Middle frontal gyrus (tissue), 1 donor: ENCODE measurements around the gene CWC27.

Source experiments
- DNase-seq: peaks from one replicate; pipeline ENCODE4 v3.0.0-alpha.2; 2015; ENCODE audit warnings: low spot score; ENCODE audit errors: extremely low spot score

The CWC27 gene

DNA sequence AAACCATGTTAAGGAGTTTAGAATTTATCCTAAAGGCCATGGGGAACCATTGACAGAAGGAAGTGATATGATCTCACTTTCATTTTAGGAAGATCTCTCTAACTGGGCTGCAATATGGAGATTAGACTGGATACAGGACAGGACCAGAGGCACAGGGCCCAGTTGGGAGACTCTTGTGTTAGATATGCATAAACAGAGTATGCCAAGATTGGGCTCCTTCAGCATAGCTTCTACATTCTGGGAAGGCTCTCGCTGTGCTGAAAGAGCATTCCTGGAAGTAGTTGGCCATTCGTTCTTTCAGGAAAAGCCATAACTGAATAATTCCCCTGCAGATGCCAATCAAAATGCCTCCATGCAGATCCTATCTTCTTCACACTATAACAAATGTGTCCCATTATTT lies 204.5 kb downstream of the CWC27 start:
- DNase-seq = no peak

DNA sequence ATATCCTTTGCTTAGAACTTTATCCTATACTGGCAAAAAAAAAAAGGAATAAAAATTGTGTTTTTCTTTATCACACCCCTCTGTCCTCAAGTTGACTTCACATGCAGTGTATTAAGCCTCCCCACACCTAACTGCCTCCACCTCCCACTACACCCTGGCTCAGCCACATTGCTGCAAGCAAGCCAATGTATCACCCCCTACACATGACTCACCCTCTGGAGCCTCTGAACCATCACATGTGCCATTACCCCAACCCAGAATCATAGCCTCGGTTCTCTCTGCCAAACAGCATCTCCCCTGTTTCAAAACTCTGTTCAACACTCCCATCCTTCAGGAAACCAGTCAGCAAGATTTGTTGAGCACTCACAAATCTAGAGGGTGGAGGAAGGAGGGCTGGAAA lies 209.0 kb downstream of the CWC27 start:
- no peak for DNase-seq

DNA sequence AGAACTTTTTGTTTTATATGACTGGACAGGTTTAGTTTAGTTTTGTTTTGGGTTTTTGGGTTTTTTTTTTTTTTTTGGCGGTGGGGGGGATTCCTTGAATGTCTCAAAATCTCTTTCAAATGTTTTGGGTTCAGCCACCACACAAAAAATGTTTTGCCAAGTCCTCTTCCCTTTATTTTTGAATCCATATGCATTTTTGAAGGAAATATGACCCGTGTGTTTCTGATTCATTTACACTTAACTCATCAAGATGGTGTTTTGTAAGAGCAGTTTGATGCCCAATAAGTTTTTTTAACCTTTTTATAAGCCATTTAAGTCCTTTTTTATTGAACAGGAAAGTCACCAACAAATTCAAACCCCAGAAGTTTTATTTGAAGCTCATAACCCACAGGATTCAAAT lies 209.8 kb downstream of the CWC27 start:
- no peak for DNase-seq

DNA sequence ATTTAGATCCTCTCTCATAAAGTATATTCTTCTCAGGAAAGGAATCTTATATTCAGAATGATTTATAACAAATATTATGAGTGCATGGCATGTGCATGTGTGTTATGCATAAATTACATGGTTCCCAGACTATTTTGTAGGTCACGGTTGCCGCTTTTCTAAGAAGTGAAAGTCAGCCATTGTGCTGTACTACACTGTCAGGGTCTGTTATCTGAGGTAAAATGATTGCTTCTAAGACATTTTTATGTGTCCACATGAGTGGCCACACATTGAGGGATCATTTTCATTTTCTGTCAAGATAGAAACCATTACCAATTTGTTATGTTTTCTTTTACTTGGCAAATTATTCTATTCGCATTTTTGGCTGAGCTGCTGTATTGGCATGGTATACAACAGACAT lies 210.8 kb downstream of the CWC27 start:
- DNase-seq = no peak

GRCh38 chr5:64980176-64980575 lies 211.4 kb downstream of the CWC27 start:
- no peak for DNase-seq

DNA sequence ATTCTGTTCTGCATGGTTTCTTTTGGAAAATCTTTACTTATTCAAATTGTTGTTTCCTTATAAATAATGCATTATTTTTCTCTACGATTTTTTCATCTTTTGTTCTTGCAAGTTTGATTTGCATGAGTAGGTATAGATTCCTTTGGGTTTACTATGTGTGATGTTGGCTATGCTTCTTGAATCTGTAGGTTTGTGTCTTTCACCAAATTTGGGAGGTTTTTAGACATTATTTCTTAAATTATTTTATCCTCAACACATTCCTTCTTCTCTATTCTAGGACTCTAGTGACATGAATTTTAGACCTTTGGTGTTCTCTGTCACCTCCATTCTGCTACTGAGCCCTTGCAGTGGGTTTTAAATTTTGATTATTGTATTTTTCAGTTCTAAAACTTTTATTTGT lies 219.0 kb downstream of the CWC27 start:
- no peak for DNase-seq

GRCh38 chr5:65009207-65009606 lies 240.5 kb downstream of the CWC27 start:
- DNase-seq = no peak

- DNase-seq = no peak
Measured at GRCh38 chr5:65010841-65011240, 242.1 kb downstream of the CWC27 start.

DNA sequence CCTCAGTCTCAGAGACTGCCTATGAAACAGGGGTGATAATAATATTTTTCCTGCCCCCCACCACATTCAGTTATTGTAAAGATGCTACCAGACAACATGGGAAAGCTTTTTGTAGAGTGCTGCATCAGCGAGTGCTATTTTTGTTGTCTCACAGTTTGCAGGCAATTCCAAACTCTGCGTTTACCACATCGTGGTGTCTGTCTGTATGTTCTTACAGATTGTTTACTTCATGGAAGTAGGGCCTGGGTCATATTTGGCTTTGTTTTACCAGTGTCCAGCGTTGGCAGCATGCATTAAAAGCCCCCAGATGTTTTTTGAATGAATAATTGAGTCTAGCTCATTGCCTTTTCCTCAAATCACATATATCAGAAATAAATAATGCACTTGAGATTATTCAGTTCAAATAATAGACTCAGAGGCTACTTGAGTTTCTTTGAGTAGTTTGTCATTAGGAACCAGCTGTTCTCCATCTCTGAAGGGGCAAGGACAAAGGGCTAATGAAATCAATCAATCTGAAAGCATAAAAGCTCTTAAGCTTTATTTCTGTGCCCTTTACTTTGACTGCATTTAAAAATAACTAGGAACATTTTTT lies 243.7 kb downstream of the CWC27 start:
- DNase-seq = no peak

GRCh38 chr5:65013166-65013565 lies 244.4 kb downstream of the CWC27 start:
- no peak for DNase-seq

- no peak for DNase-seq
Measured at GRCh38 chr5:65014769-65015168, 246.0 kb downstream of the CWC27 start.

- no peak for DNase-seq
Measured at GRCh38 chr5:65015767-65016166, 247.0 kb downstream of the CWC27 start.

GRCh38 chr5:65017636-65018035 lies 248.9 kb downstream of the CWC27 start:
- no peak for DNase-seq

- no peak for DNase-seq
Measured at GRCh38 chr5:65018763-65019162, 250.0 kb downstream of the CWC27 start.

DNA sequence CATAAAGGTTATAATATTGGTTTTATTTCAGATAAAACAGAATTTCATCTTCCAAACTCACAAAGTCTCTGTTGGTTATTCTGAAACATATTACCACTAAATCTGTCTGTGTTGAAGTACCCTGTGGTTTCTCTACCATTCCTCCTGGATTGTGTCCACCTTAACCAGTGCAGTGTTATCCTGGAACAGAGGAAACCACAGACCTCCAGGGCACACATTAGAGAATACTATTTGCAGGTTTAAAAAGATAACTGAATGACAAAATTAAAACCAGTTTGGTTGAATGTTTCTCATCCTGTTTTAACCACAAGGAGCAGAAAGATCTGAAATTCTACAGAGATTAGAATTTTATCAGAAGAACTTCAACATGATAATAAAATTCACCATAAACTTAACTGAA lies 251.8 kb downstream of the CWC27 start:
- no peak for DNase-seq

- DNase-seq = no peak
Measured at GRCh38 chr5:65021527-65022226, 252.9 kb downstream of the CWC27 start.

DNA sequence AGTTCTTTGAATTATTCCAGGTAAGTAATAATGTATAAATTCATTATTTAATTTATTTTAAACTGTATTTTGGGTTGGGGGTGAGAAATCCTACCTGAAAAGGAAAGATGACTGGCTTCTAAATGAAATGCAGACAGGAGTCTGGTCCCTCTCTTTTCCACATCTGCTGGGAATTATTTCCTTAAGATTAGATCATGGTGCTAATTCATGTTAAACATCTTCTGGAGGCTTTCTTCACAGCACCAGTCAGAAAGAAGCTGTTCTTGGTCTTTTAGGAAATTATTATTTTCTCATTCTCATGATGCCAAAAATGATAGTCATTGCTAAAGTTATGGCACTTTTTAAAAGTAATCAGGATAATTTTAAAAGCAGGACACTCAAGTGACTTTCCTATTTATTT lies 254.2 kb downstream of the CWC27 start:
- DNase-seq = no peak

DNA sequence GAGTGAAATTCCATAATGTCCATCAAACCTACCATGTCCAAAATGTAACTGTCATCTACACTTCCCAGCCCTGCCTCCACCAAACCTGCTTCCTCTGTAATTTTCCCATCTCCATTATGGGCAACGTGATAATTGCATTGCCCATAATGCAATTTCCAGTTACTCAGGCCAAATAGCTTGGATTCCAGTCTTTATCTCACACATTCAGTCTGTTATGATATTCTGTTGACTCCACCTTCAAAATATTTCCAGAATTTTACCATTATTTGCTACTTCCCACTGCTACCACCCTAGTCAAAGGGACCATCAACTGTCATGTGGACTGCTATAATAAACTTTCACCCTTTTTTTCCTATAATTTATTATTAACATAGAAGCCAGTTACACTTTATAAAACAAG lies 256.0 kb downstream of the CWC27 start:
- no peak for DNase-seq

- no peak for DNase-seq
Measured at GRCh38 chr5:65026816-65027548, 258.3 kb downstream of the CWC27 start.

DNA sequence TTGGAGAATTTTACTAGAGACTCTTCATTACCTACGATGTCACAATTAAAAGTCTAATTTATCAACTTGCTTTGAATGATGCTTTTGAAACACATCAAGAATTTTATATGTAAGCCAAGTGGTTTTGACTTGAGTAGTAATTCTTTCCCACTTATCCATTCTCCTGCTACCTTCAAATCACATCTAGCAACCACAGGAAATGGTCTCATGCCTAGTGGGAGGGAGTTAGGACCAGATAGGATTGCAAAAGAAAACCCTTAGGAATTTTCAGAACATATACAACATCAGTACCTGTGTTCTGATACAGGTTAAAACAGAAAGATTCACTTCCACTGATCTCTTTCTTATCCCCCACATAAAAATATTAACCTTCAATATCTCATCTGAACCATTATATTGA lies 260.4 kb downstream of the CWC27 start:
- DNase-seq = no peak

- no peak for DNase-seq
Measured at GRCh38 chr5:65030056-65030455, 261.3 kb downstream of the CWC27 start.

- no peak for DNase-seq
Measured at GRCh38 chr5:65032250-65032649, 263.5 kb downstream of the CWC27 start.
